HG03432 (cell line): ENCODE measurements around the gene ATG2B.

Experiments used
- ATAC-seq: cut with Tn5 transposase; IDR thresholded peaks from one replicate; pipeline ENCODE4 v1.9.1; 2021; ENCODE audit warnings: mild to moderate bottlenecking, moderate library complexity; ENCODE audit not compliant: unreplicated experiment

ATG2B gene

DNA sequence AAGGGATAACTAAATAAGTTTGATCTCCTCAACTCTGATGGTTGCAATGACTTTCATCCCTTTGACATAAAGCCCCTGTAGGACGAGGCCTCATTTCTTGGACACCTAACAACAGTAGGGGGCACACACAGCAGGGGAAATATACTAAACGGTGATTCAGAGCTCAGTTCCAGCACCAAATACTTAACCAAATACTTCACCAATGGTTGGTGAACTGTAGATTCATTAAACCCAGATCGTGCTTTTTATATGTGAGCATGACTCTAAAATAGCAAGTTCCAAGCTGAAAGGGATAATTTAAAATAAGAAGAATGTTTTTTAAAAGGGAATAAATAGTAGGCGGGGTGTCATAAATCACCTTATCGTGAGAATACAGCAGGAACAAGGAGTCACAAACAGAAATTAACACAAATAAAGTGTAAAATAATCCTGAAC is 53.2 kb downstream of the ATG2B start:
- ATAC-seq = no peak

DNA sequence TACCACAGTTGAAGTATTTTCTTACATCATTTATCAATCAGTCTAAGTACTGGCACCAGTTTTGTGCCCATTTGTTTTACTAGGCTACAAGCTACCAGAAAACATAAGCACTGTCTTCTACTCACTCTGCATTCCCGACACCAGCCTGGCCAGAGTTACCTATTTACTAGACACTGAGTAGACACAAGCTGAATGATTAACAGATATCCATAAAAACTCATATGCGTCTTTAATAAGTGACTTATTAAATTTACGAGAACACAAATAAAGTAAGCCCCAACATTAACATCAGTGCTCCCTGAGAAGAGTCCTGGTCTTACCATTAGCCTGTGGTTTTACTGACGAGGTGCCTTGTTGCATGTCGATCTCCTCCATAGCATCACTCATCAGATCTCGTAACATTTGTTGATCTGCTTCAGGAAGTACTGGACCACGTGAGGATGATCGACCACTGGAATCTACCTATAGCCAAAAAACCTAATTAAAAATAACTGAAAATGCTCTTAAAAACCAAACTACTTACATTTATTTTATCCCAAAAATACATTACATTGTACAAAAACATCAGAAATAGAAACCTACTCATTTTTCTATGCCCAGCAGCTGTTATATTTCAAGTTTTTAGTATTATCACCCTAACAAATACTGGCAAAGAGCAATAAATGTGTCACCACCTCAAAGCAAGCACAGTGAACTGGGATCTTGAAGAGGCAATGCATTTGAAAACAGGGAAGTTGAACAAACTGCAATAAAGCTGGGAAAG is 53.8 kb downstream of the ATG2B start:
- no peak for ATAC-seq

DNA sequence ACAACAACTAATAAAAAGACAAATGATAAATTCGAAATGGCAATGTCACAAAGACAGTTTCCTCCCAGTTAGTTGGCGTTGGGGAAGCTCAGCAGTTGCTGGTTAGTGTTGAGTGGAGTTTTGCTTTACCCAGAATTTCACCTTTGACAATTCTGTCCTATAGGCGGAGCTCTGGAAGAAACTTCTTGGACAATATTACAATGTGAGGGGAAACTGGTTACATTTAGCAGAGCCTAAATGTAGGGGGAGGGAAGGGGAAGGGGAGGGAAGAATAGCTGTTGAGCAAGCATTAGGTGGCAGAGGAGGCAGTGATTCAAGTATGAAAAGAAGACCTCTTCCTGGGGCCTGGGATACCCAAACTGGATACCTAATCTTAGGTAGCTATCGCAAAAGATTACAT is 55.7 kb downstream of the ATG2B start:
- ATAC-seq = no peak

DNA sequence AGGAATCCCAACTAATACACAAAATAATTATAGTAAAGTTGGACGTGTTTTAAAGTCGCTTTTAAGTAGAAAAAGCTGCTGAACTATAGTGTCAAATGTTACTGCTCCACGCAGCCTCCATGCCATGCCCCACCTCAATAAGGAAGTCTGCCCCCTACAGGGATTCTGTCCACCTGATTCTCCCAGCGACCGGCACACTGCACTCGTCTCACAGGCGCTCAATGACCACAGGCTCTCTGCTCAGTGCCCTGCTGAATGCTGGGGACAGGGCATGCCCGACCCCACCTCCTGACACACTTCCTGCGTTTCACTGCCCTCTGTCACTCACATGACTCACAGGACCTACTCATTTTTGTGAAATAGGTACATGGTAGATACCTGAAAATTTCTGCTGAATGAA is 58.2 kb downstream of the ATG2B start:
- no peak for ATAC-seq

DNA sequence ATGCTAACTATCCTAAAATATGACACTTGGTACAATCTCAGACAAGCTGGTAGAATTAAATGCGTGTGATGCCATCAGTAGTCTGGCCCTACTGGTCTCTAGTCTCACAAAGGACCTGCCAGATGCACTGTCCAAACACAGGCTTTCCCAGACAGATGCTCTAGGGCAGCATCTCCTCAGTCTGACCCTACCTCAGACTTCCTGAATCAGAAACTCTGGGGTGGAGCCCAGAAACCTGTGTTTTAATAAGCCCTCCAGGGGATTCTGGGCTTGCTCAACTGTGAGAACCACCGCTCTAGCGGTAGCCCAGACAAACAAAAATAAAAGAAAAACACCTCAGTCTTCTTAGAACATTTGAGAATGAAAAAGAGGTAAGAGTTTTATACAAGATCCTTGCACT is 59.2 kb downstream of the ATG2B start:
- no peak for ATAC-seq

DNA sequence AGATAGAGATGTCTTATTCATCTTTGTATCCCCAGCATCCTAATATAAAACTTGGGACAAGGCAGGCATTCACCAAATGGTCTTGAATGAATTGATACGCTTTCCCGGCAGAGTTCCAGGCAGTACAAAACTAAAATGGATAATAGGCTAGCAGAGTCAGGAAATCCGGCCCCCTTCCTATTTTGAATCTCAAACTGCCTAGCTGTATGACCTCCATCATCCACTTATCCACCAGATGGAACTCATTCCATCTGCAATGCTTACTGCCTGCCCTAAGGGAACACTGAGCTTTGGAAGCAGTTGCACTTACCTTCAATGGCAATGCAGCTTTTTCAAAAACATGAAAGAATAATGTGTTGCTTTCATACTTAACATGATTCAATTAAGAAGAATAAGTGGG is 63.7 kb downstream of the ATG2B start:
- no peak for ATAC-seq

DNA sequence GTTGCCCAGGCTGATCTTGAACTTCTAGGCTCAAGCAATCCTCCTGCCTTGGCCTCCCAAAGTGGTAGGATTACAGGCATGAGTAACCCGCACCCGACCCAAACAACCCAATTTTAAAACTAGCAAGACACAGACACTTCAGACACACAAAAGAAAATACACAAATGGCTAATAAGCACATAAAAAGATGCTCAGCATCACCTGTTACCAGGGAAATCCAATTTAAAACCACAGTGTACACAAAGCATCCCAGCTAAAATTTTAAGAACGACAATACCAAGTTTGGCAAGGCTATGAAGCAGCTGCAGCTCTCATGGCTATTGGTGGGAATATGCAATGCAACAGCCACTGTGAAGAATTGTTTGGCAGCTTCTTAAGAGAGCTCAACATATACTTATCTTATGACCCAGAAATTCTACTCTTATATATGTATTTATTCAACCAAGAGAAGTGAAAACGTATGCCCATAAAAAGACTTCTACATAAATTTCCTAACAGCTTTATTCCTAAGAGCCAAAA is 65.1 kb downstream of the ATG2B start:
- ATAC-seq = no peak

DNA sequence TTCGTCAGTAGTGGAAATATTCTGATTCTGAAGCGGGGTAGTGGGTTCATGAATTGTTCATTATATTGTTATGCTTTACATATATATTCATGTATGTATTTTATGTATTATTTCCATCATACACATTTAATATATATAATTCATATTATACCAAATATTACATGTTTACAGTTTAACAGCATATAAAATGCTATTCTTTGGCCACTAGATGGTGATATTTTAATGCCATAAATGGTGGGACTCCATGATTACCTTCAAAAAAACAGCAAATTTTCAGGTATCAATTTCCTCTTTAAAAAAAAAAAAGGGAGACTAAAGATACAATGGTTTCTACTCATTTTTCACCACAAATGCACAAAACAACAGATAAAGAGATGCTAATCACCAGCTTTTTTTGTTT is 66.1 kb downstream of the ATG2B start:
- no peak for ATAC-seq

DNA sequence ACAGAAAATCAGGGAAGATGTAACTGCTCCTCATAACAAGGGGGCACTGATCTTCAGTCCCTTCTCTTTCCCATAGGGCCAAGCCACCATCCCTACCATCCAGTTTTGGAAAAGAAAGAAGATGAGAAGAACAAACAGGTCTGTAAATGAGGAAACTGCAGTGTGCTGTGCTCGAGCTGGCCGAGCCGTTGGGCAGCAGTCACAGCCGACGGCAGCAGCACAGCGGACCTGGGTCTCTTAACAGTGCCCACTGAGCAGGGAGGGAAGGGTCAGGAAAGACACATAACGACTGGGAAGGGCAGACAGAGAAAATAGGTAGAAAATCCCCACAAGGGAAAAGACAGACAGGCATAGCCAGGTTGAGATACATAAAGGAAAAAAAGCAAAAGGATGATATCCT is 68.9 kb downstream of the ATG2B start:
- ATAC-seq = no peak

DNA sequence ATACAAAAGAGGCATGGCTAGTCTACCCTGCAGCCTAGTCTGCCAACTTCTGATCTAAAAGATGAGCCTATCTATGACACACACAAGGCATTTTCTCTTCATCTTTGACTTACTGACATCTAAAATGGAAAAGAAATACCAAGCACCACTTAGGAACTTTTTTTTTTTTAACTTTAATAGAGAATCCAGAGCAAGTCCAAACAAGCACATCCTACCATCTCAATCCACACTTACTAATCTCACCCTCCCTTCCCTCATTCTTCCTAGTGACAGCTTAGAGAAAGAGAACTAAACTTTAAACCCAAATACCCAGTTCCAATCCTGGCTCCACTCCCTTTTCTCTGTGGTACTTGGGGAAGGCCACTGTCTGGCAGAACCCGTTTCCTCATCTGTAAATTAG is 75.3 kb downstream of the ATG2B start:
- ATAC-seq = no peak

DNA sequence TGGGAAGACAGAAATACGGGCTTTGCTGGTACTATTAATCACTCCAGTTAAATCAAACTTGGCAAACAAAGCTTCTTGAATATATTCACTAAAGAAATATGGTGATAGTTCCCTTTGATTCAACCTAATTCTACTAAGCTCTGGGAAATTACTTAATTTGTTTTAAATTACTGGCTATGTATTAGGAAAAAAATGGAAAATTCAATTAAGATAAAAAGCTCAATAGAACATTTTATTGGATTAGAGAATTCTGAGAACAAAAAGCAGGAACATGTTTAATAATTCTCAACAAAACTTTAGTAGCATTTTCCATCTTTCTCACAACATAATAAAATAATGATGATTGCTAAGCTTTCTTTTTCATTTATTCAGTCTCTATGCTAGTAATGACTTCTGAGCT is 76.9 kb downstream of the ATG2B start:
- no peak for ATAC-seq

DNA sequence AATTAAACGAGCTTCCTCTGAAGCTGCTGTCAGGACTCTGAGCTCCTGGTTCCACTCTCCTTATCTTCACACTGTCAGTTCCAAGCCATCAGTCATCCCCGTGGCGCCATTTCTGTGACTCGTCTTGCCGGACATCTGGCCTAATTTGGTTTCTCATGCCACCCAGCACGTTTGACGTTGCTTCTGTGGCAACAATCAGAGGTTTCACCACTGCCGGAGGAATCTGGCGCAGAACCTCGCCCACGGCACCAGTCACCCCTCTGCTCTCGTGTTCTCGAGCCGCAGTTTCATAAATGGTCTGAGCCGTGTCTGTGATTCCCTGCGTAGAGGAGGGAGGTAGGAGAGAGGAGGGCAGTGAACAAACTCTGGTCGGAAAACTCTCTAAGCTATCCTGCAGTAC is 77.5 kb downstream of the ATG2B start:
- no peak for ATAC-seq

DNA sequence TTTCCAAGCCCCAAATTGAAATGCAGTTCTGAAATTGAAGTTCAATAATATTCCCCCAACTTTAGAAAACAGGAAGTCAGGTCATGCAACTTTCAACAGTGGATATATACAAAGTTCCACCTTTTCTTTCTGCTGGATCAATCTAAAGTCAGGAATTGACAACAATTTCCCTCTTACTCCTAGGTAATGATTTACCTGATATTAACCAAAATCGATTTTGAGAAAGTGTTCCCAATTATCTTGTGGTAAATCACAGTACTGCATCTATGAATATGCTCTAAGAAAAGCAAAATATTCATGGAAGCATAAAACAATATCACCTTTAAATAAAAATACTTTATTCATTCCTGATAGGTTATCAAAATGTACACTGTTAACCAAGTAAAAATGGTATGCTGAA is 78.7 kb downstream of the ATG2B start:
- ATAC-seq = no peak

DNA sequence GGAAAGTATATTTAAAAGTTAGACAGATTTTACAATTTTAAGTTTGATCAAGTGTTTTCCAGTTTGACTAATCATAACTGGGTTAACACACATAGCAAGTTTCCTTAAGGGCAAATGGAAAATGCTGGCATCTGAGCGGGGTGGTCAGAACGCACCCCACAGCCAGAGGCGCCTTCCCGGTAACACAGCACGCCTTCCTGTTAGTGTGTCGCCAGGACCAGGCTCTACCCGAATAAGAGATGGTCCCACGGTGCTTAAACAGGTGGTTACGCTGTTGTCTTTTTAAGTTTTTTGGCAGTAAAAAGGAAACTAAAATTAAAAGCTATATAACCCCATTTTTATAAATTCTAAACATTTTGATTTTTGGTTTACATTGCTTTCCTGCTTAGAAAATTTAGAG is 79.1 kb downstream of the ATG2B start:
- ATAC-seq = no peak

DNA sequence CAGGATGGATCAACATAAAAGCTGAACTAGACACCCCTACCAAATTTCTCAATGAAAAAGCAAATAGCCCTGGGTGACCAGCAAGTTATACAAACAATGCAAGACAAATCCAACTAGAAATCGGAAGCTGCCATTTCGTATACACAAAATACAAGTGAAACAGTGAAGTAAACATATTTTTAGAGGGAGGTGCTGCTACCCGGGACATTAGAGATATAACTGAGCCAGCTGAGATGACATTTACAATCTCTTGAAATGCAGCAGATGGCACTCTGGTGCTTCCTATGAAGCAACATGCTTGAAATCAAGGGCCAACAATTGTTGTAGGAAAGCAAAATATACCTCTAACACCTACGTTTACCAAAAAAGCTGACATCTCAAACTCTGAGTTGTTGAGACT is 81.7 kb downstream of the ATG2B start:
- ATAC-seq = no peak

DNA sequence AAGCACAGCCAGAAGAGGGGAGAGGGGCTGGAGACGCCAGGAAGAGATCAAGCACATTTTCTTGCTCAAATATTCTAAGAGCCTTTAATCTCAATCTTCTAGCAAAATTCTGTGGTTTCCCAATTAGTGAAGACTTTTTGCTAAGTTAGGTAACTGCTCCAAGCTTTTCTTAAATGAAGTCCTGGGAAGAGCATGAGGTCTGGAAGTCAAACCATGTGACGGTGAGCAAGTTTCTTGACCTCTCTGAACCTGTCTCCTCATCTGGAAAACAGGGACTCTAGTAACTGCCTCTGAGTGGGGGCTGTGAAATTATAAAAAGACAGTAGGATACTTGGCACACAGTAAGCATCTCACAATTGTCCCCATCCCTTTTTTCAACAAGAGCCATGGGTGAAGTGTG is 83.0 kb downstream of the ATG2B start:
- ATAC-seq = no peak

DNA sequence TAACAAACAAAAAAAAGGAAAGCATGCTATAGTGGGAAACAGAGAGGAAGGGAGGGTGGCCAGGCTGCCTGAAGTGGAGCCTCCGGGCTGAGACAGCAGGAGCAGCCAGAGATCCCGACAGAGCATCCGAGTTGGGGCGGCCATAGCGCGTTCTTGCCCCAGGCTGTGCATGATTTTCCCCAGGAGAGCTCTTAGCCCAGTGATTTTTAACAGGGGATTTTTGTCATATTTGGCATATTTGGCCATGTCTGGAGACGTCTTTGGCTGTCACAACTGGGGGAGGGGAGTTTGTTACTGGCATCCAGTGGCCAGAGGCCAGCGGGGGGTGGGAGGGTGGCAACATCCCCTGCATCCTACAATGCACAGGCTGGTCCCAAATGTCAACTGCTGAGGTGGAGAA is 83.6 kb downstream of the ATG2B start:
- ATAC-seq = no peak

DNA sequence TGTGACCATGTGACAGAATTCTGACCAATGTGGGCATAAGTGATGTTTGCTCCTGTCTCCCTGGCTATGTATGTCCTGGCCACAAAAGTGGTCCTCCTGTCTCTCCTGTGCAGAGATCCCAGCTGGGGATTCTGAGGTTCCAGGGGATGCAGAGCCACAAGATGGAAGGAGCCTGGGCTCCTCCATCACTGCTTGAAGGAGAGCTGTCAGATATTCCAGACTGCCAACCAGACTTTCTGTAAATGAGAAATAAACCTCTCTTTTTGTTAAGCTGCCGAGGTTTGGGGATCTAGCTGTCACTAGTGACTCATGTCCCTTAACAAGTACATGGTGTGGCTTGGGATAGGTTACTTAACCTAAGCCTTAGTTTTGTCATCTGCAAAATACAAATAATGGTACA is 85.3 kb downstream of the ATG2B start:
- no peak for ATAC-seq

DNA sequence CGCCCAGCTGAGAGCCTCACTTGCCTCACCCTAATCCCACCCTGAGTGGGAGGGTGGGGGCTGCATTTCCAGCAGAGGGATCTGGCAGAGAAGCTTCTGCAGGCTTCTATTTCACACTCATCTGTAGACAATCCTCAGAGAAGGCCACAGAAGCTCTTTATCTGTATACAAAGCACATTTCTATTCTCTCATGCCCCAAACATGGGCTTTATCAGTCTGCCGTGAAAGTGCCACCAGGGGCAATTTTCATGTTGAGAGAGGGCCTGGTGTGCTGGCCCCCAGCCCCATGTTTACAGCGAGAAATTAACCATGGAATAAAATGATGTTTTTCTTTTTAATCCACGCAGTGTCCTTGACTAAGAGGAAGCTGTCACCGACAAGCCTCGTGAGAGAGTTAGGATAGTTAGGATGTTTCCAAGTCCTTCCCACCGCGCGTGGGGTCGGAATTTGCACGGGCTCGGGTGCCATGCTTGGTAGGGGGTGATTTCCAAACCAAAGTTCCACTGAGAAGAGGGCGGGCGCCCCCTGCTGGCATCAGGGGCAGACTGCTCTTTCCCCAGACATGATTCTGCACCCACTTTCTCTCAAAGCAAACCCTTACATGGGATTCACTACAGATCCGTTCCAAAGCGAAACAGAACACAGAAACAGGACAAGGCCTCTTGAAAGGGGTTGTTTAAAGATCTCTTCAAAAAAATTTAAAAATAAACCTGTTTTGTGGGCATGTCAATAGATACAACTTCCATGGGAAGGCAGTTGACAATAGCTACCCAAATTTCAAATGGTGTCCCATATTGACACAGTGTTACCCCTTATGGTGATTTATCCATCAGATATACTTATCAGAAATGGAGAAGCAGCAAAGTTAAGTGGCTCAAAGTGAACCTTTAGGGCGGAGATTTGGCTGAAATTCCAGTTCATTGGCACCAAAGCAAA is 87.7 kb downstream of the ATG2B start:
- ATAC-seq = no peak

DNA sequence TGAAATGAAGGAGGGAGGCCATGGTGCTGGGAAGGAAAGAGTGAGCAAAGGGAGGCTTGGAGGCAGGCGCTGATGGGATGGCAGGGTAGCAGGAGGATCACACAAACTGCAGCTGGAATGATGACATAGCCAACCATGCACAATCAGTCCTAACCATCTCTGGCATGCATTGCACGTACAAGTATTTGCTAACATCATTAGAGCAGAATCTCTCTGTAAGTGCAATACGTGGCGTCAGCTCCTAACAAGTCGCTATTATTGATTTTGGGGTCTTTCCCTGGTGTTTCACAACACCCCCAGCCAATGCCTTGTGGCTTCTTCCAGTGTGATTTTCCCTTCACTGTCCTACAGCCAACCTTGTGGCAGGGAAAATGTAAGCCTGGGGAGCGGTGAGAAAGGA is 88.6 kb downstream of the ATG2B start:
- ATAC-seq = no peak

DNA sequence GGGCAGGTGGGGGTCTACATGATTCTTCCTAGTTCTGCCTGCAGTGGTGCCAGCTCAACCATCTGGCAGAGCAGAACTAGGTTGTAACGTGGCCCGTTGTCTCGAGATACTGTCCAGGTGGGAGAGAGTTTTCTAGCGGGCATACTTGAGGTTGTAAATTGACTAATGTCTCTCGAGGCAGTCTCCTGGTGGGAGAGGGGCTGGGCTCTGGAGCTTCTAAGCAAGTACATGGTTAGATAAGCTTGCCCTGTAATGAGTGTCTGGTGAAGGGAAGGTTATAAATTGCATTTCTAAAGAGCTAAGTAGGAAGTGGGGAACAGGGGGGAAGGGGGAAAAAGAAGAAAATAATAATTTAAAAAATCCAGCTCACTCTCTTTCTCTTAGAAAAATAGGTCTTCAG is 89.0 kb downstream of the ATG2B start:
- no peak for ATAC-seq

DNA sequence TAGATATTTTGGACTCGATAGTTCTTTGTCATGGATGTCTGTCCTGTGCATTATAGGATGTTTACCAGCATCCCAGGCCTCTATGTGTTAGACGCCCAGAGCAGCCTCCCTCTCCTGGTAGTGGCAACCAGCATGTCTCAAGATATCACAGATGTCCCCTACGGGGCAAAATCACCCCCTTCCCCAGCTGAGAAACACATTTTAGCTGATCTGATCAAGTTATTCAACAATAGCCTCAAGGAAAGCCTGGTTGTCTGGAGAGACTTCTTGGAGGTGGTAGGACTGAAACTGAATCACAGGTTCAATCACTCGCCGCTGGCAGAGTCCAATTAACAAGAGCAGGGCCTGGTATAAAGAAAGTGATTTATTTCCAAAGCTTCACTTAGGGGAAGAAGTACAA is 89.5 kb downstream of the ATG2B start:
- no peak for ATAC-seq
